ENCODE data around the gene TMEM131L. TPM values are rescaled to one million over a fixed set of nuclear protein-coding genes. Genes with fewer than 3 reads are reported as not detected.

The TMEM131L gene
- total and polyA plus RNA-seq, 12 donors: 2.7 to 33.6 (median 18.5) TPM

GRCh38 chr4:153531000-153531358, 64.8 kb downstream of the TMEM131L start:
- Histone ChIP-seq H3K9me3 (no peaks in the 10 kb centered on the region), H3K27me3 (no peaks in the 10 kb centered on the region), H3K27ac (peak overlapping the region in 9 of 10 donors; percentile 37 to 74 (median 58)), H3K36me3 (no peaks in the 10 kb centered on the region), H3K4me3 (no peak overlapping the region), H3K4me1 (peaks cover 10 to 87% (median 57%) of the 10 kb centered on the region in 9 donors)
- 49 to 59% methylated on average over 1 of the region's 1 CpG for WGBS, 2 donors
- intact Hi-C loops (cut with DNase I): loop anchor here in 4 of 10 donors (5.0 to 10.0 kb wide), 3 partner anchors 34 to 46 kb away; no protein-coding TSS in a partner anchor
- DNase-seq (no peak), ATAC-seq (peak in 6 of 8 donors; percentile 11 to 44 (median 36))
- peak in 3 of 9 donors; percentile 13 to 27 (median 20) for TF ChIP-seq CTCF (IDR thresholded peaks at IDR 0.05)

GRCh38 chr4:153531976-153532626, 65.9 kb downstream of the TMEM131L start:
- Histone ChIP-seq H3K36me3 (no peaks in the 10 kb centered on the region), H3K4me1 (peaks cover 10 to 84% (median 64%) of the 10 kb centered on the region in 9 donors), H3K9me3 (no peaks in the 10 kb centered on the region), H3K27ac (peak overlapping the region in 7 of 10 donors; percentile 3 to 74 (median 59)), H3K4me3 (no peak overlapping the region), H3K27me3 (no peaks in the 10 kb centered on the region)
- TF ChIP-seq CTCF (IDR thresholded peaks at IDR 0.05): no peak
- ATAC-seq (no peak), DNase-seq (no peak)
- 66 to 79% methylated on average over 2 of the region's 2 CpGs for WGBS, 2 donors
- intact Hi-C loops (cut with DNase I): loop anchor here in 4 of 10 donors (5.0 to 10.0 kb wide), 3 partner anchors 35 to 47 kb away; no protein-coding TSS in a partner anchor

GRCh38 chr4:153532636-153533035, 66.5 kb downstream of the TMEM131L start:
- peaks cover 10 to 89% (median 70%) of the 10 kb centered on the region in 9 donors for H3K4me1 ChIP-seq
- no peaks in the 10 kb centered on the region for H3K27me3 ChIP-seq
- WGBS, 2 donors: 84 to 85% methylated on average over 6 of the region's 6 CpGs
- peak overlapping the region in 2 of 10 donors; percentile 52 to 62 for H3K27ac ChIP-seq
- H3K36me3 ChIP-seq: no peaks in the 10 kb centered on the region
- H3K4me3 ChIP-seq: no peak overlapping the region
- ATAC-seq (no peak), DNase-seq (no peak)
- no peaks in the 10 kb centered on the region for H3K9me3 ChIP-seq
- intact Hi-C loops (cut with DNase I): loop anchor here in 4 of 10 donors (5.0 to 10.0 kb wide), 3 partner anchors 35 to 48 kb away; no protein-coding TSS in a partner anchor
- no peak for TF ChIP-seq CTCF (IDR thresholded peaks at IDR 0.05)

- ATAC-seq (no peak), DNase-seq (no peak)
- Histone ChIP-seq H3K27ac (peak overlapping the region in 1 of 10 donors; percentile 27), H3K4me3 (no peak overlapping the region), H3K36me3 (no peaks in the 10 kb centered on the region), H3K27me3 (no peaks in the 10 kb centered on the region), H3K9me3 (no peaks in the 10 kb centered on the region), H3K4me1 (peaks cover 10 to 96% (median 75%) of the 10 kb centered on the region in 9 donors)
- no peak for TF ChIP-seq CTCF (IDR thresholded peaks at IDR 0.05)
- intact Hi-C loops (cut with DNase I): loop anchor here in 4 of 10 donors (5.0 to 10.0 kb wide), 3 partner anchors 36 to 49 kb away; no protein-coding TSS in a partner anchor
Measured at GRCh38 chr4:153533387-153533786, 67.2 kb downstream of the TMEM131L start.
